Common myeloid progenitor, CD34-positive (primary cell): Measurements from ENCODE around the gene IP6K2.

Source experiments
- CTCF ChIA-PET: fragments of 350-600 bp; sonication (Branson Sonifier 250); formaldehyde crosslinking; loops from one replicate; lab custom pipeline; 2021; ENCODE audit warnings: antibody characterized with exemption; lab: Charles Lee
- POLR2A ChIA-PET: fragments of 350-600 bp; sonication (Branson Sonifier 250); formaldehyde crosslinking; loops from one replicate; lab custom pipeline; 2021; ENCODE audit warnings: antibody characterized with exemption; lab: Charles Lee
- DNase-seq, 3 donors: peaks; one replicate each; pipeline versions ENCODE4 v3.0.0 to v3.0.0-alpha.2; 2013
- H3K27ac ChIP-seq, 2 experiments: 1 replicate in 1 of 2; 2 replicates in 1 of 2; pipeline ENCODE4 v1.7.0; 2013; ENCODE audit warnings: inconsistent platforms in 2 of 2, low read length in 2 of 2, mild to moderate bottlenecking in 2 of 2, low read depth in 1 of 2, moderate library complexity in 1 of 2; ENCODE audit not compliant: severe bottlenecking in 2 of 2, insufficient read depth in 1 of 2, poor library complexity in 1 of 2
- H3K27me3 ChIP-seq, 5 experiments: replicated peaks in 2 of 5; 1 replicate in 3 of 5; 2 replicates in 2 of 5; pipeline versions ENCODE4 v1.6.1 to v1.7.0; 2013; ENCODE audit warnings: low read length in 4 of 5, mild to moderate bottlenecking in 2 of 5, moderate library complexity in 2 of 5, inconsistent platforms in 1 of 5; ENCODE audit not compliant: insufficient read depth in 5 of 5, control insufficient read depth in 4 of 5
- H3K36me3 ChIP-seq, 4 experiments: 1 replicate in 2 of 4; 2 replicates in 2 of 4; pipeline versions ENCODE4 v1.6.1 to v1.7.0; 2013; ENCODE audit warnings: low read length in 3 of 4, control low read depth in 1 of 4, mild to moderate bottlenecking in 1 of 4; ENCODE audit not compliant: control insufficient read depth in 4 of 4, insufficient read depth in 4 of 4
- H3K4me1 ChIP-seq, 4 experiments: 1 replicate in 3 of 4; 2 replicates in 1 of 4; pipeline versions ENCODE4 v1.6.1 to v1.7.1; 2013; ENCODE audit warnings: low read length in 3 of 4, mild to moderate bottlenecking in 3 of 4, control low read depth in 1 of 4, inconsistent platforms in 1 of 4, moderate library complexity in 1 of 4; ENCODE audit not compliant: control insufficient read depth in 4 of 4, insufficient read depth in 4 of 4; ENCODE audit errors: control extremely low read depth in 1 of 4
- H3K4me3 ChIP-seq, 7 experiments: 1 replicate in 4 of 7; 2 replicates in 3 of 7; pipeline versions ENCODE4 v1.5.1 to v1.7.0; 2013; ENCODE audit warnings: mild to moderate bottlenecking in 7 of 7, low read length in 6 of 7, moderate library complexity in 6 of 7, inconsistent platforms in 2 of 7, low read depth in 2 of 7, control low read depth in 1 of 7; ENCODE audit not compliant: insufficient read depth in 4 of 7, control insufficient read depth in 1 of 7; ENCODE audit errors: extremely low read depth in 1 of 7
- H3K9me3 ChIP-seq, 5 experiments: 1 replicate in 4 of 5; 2 replicates in 1 of 5; pipeline versions ENCODE4 v1.6.1 to v1.7.1; 2013; ENCODE audit warnings: low read length in 4 of 5, mild to moderate bottlenecking in 2 of 5, inconsistent platforms in 1 of 5, low read depth in 1 of 5, moderate library complexity in 1 of 5; ENCODE audit not compliant: control insufficient read depth in 4 of 5, insufficient read depth in 2 of 5; ENCODE audit errors: control extremely low read depth in 1 of 5
- WGBS: methylation state at CpG from one replicate; pipeline ENCODE4 v1.1.5; 2013; ENCODE audit not compliant: insufficient coverage; 5-methylcytosine and 5-hydroxymethylcytosine counted together

IP6K2 gene

GRCh38 chr3:48694610-48695392 is 22.2 kb downstream of the IP6K2 start:
- no peaks in the 10 kb centered on the region for H3K4me1 ChIP-seq
- ChIA-PET POLR2A (no interaction called here), CTCF (interaction anchor here (1.1 to 1.2 kb wide), 3 partner anchors 9 to 45 kb away, joined by 3 to 4 read pairs (median 3); partner anchors contain the start of gene NCKIPSD)
- DNase-seq, result no peak
- no peak overlapping the region for H3K4me3 ChIP-seq
- peaks cover 19 to 83% (median 70%) of the 10 kb centered on the region in 4 experiments for H3K36me3 ChIP-seq
- no peak overlapping the region for H3K27ac ChIP-seq
- WGBS, result over 99% methylated on average over 18 of the region's 23 CpGs
- H3K9me3 ChIP-seq, result no peaks in the 10 kb centered on the region
- no peaks in the 10 kb centered on the region for H3K27me3 ChIP-seq

- peaks cover 17 to 84% (median 70%) of the 10 kb centered on the region in 4 experiments for H3K36me3 ChIP-seq
Measured at GRCh38 chr3:48693826-48694225, 23.2 kb downstream of the IP6K2 start.

GRCh38 chr3:48692551-48692950 is 24.5 kb downstream of the IP6K2 start:
- CTCF ChIA-PET, result interaction anchor here (0.6 to 1.0 kb wide), 2 partner anchors 9 to 22 kb away, joined by 3 read pairs; no protein-coding TSS in a partner anchor
- no peak overlapping the region for H3K27ac ChIP-seq
- POLR2A ChIA-PET, result no interaction called here

More at GRCh38 chr3:48693826-48694225, 23.2 kb downstream of the IP6K2 start:
- Histone ChIP-seq H3K4me3 (no peak overlapping the region), H3K27ac (no peak overlapping the region), H3K9me3 (no peaks in the 10 kb centered on the region), H3K4me1 (no peaks in the 10 kb centered on the region), H3K27me3 (no peaks in the 10 kb centered on the region)
- CTCF ChIA-PET, result no interaction called here
- 96% methylated on average over 4 of the region's 8 CpGs for WGBS
- POLR2A ChIA-PET, result interaction anchor here (0.6 kb wide), 1 partner anchor 12 kb away, joined by 4 read pairs; no protein-coding TSS in a partner anchor
- no peak for DNase-seq

DNA sequence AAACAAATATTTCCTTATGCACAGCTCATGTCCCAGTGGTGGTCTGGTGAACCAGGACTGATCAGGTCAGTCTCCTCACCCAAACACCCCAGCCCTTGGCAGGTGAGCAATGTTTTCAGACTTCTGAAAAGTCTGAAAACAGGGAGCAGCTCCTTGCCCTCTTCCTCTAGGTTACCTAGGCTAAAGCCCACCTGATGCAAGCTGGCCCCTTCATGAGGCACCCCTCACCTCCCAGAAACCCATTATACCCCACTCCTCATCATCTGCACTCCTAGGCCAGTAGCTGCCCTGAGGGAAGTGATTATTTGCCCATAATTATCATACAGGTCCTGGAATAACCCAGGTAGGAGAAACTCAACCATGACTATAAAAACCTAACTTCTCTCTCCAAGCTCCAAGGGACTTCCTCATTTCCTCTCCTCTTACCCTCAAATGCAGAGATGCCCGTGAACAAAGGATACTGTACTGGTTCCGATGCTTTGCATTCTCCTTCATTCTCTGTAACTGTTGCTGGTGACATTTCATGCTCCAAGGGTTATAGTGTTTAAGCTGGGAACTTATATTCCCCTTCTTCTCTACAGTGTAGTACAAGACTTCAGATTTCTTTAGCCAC is 26.1 kb downstream of the IP6K2 start:
- Histone ChIP-seq H3K36me3 (peaks cover 18 to 84% (median 72%) of the 10 kb centered on the region in 4 experiments), H3K4me3 (no peak overlapping the region), H3K9me3 (no peaks in the 10 kb centered on the region), H3K27me3 (no peaks in the 10 kb centered on the region), H3K27ac (no peak overlapping the region), H3K4me1 (peaks cover 0 to 12% (median 10%) of the 10 kb centered on the region in 4 experiments)
- no peak for DNase-seq
- POLR2A ChIA-PET, result interaction anchor here (0.9 to 1.0 kb wide), 2 partner anchors 19 to 22 kb away, joined by 3 read pairs; no protein-coding TSS in a partner anchor
- CTCF ChIA-PET, result interaction anchor here (1.0 to 1.3 kb wide), 2 partner anchors 10 to 34 kb away, joined by 3 to 4 read pairs; no protein-coding TSS in a partner anchor
- WGBS, result no CpG with 5 or more reads among the region's 2 CpGs

More at GRCh38 chr3:48692551-48692950, 24.5 kb downstream of the IP6K2 start:
- Histone ChIP-seq H3K36me3 (peaks cover 16 to 86% (median 72%) of the 10 kb centered on the region in 4 experiments), H3K4me3 (no peak overlapping the region), H3K27me3 (no peaks in the 10 kb centered on the region), H3K9me3 (no peaks in the 10 kb centered on the region), H3K4me1 (peaks cover 0 to under 1% (median 0%) of the 10 kb centered on the region in 4 experiments)
- no peak for DNase-seq

DNA sequence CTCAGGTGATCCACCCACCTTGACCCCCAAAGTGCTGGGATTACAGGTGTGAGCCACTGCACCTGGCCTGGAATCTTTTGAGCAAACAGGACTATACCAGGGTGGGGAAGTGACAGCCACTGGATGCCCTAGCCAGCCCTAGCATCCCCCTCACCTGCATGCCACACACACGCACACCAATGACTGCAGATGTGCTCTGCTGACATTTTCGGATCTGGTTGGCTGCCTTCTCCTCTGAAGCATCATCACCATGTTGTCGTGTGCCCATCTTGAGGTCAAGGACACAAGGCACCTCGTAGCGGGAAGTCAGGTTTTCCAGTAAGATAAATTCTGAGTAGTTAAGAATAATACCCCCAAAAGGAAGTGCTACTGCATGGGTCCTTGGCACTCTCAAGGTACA is 27.6 kb downstream of the IP6K2 start:
- Histone ChIP-seq H3K27me3 (no peaks in the 10 kb centered on the region), H3K4me1 (peaks cover 2 to 22% (median 19%) of the 10 kb centered on the region in 4 experiments), H3K9me3 (no peaks in the 10 kb centered on the region), H3K36me3 (peaks cover 15 to 72% (median 61%) of the 10 kb centered on the region in 4 experiments), H3K4me3 (no peak overlapping the region), H3K27ac (no peak overlapping the region)
- no peak for DNase-seq
- POLR2A ChIA-PET, result no interaction called here
- CTCF ChIA-PET, result no interaction called here
- 91% methylated on average over 3 of the region's 5 CpGs for WGBS

DNA sequence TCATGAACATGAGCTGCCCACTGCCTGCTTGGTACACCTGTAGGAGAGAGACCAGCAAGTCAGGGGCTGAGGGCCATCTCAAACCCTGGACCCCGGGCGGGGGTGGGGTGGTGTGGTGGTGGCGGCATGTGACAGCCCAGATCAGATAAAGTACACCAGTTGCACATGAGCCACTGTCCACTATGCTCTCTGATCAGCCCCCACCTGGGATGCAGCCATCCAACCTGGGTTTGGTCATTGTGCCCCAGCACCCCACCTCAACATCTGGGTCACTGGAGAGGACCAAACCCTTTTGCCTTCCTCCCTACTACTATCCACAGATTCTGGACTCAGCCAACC is 28.3 kb downstream of the IP6K2 start:
- no peak overlapping the region for H3K27ac ChIP-seq
- no peak overlapping the region for H3K4me3 ChIP-seq
- WGBS, result 100% methylated on average over 1 of the region's 3 CpGs
- ChIA-PET CTCF (interaction anchor here (0.6 to 1.0 kb wide), 3 partner anchors 10 to 30 kb away, joined by 3 read pairs; no protein-coding TSS in a partner anchor), POLR2A (no interaction called here)
- H3K36me3 ChIP-seq, result peaks cover 15 to 66% (median 55%) of the 10 kb centered on the region in 4 experiments
- no peaks in the 10 kb centered on the region for H3K27me3 ChIP-seq
- H3K4me1 ChIP-seq, result peaks cover 2 to 26% (median 23%) of the 10 kb centered on the region in 4 experiments
- H3K9me3 ChIP-seq, result no peaks in the 10 kb centered on the region
- no peak for DNase-seq
